ENCODE measurements around the gene CARF. TPM values are rescaled to one million over a fixed set of nuclear protein-coding genes. Genes with fewer than 3 reads are reported as not detected.

CARF gene
- total and polyA plus RNA-seq, 2 of the 13 experiments (the other 11 are each of a cell fraction or from before 2014, with no cell fraction given), result 3.0 to 5.4 TPM

DNA sequence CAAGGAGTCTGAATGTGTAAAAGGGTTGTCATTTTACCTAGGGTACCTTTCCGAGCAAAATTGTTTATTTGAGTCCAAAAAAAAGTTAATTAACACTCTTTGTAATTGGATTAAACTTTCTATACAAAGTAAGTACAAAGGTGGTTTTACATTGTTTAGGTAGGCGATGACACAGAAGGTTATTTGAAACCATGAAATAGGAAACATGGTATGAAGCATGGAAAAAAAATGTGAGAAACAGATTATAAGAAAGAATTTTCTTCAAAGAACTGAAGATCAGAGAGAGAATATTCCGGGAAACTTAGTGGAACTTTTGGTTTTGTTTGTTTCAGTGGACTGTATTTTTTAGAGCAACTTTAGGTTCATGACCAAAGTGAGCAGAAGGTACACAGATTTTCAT, 32.7 kb downstream of the CARF start:
- intact Hi-C loops (cut with micrococcal nuclease; ENCODE audit: unreplicated experiment), result no loop called here

DNA sequence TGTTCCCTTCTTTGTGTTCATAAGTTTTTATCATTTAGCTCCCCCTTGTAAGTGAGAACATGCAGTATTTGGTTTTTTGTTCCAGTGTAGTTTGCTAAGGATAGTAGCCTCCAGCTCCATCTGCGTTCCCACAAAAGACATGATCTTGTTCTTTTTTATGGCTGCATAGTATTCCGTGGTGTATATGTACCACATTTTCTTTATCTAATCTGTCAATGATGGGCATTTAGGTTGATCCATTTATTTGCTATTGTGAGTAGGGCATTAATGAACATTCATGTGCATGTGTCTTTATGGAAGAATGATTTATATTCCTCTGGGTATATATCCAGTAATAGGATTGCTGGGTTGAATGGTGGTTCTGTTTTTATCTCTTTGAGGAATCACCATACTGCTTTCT, 33.4 kb downstream of the CARF start:
- H3K4me1 ChIP-seq (ENCODE audit: insufficient read depth, low read length), result no peaks in the 10 kb centered on the region
- H3K27me3 ChIP-seq (ENCODE audit: control insufficient read depth in 1 of 2, insufficient read depth in 2 of 2, low read length in 2 of 2), result no peaks in the 10 kb centered on the region
- H3K27ac ChIP-seq (ENCODE audit: extremely low read length, insufficient read depth, low read length), result no peak overlapping the region
- H3K9ac ChIP-seq (ENCODE audit: insufficient read depth, low read depth, low read length), result no peak overlapping the region
- no peaks in the 10 kb centered on the region for H3K79me2 ChIP-seq (ENCODE audit: insufficient read depth, low read length)
- no peak for FAIRE-seq
- no peaks in the 10 kb centered on the region for H3K36me3 ChIP-seq (replicated peaks in 1 of 2; ENCODE audit: control insufficient read depth in 1 of 2, insufficient read depth in 2 of 2, low read length in 2 of 2)
- BruUV-seq (replicated peaks), result no TSS peak
- ATAC-seq, result no peak
- ChIA-PET CTCF (ENCODE audit: low intra/inter-chr PET ratio, low total read pairs) (no interaction called here), POLR2A (no interaction called here)
- H3K4me2 ChIP-seq (ENCODE audit: low read depth, low read length), result no peak overlapping the region
- no peak overlapping the region for H2AFZ ChIP-seq (ENCODE audit: low read length)
- H4K20me1 ChIP-seq (ENCODE audit: insufficient read depth, low read length), result no peaks in the 10 kb centered on the region
- intact Hi-C loops (cut with micrococcal nuclease; ENCODE audit: unreplicated experiment) (no loop called here), in situ Hi-C loops (cut with HindIII; ENCODE audit: extremely low pct_ligation_motif_present, low pct_unique_long_range_greater_than_20kb) (no loop called here)
- H3K4me3 ChIP-seq (replicated peaks in 1 of 3; ENCODE audit: insufficient read depth in 1 of 3, low read depth in 2 of 3, low read length in 3 of 3), result no peak overlapping the region
- DNase-seq (ENCODE audit: low spot score), result no peak
- H3K9me3 ChIP-seq (ENCODE audit: low read length), result peaks cover 11% of the 10 kb centered on the region
- TF ChIP-seq PRPF4 (IDR thresholded peaks at IDR 0.05; ENCODE audit: low read depth, low read length, poor library complexity, severe bottlenecking) (no peak), RORA (CRISPR knock-in tag; IDR thresholded peaks at IDR 0.05) (no peak), ZNF607 (CRISPR knock-in tag; IDR thresholded peaks at IDR 0.05; ENCODE audit: borderline replicate concordance) (no peak), BRD4 (CRISPR knock-in tag; IDR thresholded peaks at IDR 0.05) (no peak), DPF2 (CRISPR knock-in tag; IDR thresholded peaks at IDR 0.05; ENCODE audit: borderline replicate concordance, low read depth) (no peak), WIZ (CRISPR knock-in tag; IDR thresholded peaks at IDR 0.05) (no peak), ZNF614 (CRISPR knock-in tag; IDR thresholded peaks at IDR 0.05; ENCODE audit: borderline replicate concordance) (no peak), RNF2 (conservative IDR thresholded peaks at IDR 0.05; ENCODE audit: low read depth) (no peak), RBM39 (IDR thresholded peaks at IDR 0.05; ENCODE audit: low read depth, low read length, poor library complexity, severe bottlenecking) (no peak)
- TF ChIP-seq, protein P1, sequence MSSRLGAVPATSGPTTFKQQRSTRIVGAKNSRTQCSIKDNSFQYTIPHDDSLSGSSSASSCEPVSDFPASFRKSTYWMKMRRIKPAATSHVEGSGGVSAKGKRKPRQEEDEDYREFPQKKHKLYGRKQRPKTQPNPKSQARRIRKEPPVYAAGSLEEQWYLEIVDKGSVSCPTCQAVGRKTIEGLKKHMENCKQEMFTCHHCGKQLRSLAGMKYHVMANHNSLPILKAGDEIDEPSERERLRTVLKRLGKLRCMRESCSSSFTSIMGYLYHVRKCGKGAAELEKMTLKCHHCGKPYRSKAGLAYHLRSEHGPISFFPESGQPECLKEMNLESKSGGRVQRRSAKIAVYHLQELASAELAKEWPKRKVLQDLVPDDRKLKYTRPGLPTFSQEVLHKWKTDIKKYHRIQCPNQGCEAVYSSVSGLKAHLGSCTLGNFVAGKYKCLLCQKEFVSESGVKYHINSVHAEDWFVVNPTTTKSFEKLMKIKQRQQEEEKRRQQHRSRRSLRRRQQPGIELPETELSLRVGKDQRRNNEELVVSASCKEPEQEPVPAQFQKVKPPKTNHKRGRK (CRISPR knock-in tag; IDR thresholded peaks at IDR 0.05), result no peak
- TF ChIP-seq, protein P2, sequence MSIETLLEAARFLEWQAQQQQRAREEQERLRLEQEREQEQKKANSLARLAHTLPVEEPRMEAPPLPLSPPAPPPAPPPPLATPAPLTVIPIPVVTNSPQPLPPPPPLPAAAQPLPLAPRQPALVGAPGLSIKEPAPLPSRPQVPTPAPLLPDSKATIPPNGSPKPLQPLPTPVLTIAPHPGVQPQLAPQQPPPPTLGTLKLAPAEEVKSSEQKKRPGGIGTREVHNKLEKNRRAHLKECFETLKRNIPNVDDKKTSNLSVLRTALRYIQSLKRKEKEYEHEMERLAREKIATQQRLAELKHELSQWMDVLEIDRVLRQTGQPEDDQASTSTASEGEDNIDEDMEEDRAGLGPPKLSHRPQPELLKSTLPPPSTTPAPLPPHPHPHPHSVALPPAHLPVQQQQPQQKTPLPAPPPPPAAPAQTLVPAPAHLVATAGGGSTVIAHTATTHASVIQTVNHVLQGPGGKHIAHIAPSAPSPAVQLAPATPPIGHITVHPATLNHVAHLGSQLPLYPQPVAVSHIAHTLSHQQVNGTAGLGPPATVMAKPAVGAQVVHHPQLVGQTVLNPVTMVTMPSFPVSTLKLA (IDR thresholded peaks at IDR 0.05), result no peak
- 96% methylated on average over 2 of the region's 2 CpGs for WGBS (ENCODE audit: low lambda C conversion rate)

More for the DNA sequence above, 32.7 kb downstream of the CARF start:
- H3K4me1 ChIP-seq (ENCODE audit: insufficient read depth, low read length), result no peaks in the 10 kb centered on the region
- DNase-seq (ENCODE audit: low spot score) (no peak), ATAC-seq (no peak), FAIRE-seq (no peak)
- no peak overlapping the region for H2AFZ ChIP-seq (ENCODE audit: low read length)
- no peaks in the 10 kb centered on the region for H4K20me1 ChIP-seq (ENCODE audit: insufficient read depth, low read length)
- H3K4me3 ChIP-seq (replicated peaks in 1 of 3; ENCODE audit: insufficient read depth in 1 of 3, low read depth in 2 of 3, low read length in 3 of 3), result no peak overlapping the region
- WGBS (ENCODE audit: low lambda C conversion rate), result 73% methylated on average over 3 of the region's 3 CpGs
- H3K27me3 ChIP-seq (ENCODE audit: control insufficient read depth in 1 of 2, insufficient read depth in 2 of 2, low read length in 2 of 2), result no peaks in the 10 kb centered on the region
- H3K9me3 ChIP-seq (ENCODE audit: low read length), result peaks cover 11% of the 10 kb centered on the region
- no TSS peak for BruUV-seq (replicated peaks)
- in situ Hi-C loops (cut with HindIII; ENCODE audit: extremely low pct_ligation_motif_present, low pct_unique_long_range_greater_than_20kb), result no loop called here
- H3K36me3 ChIP-seq (replicated peaks in 1 of 2; ENCODE audit: control insufficient read depth in 1 of 2, insufficient read depth in 2 of 2, low read length in 2 of 2), result no peaks in the 10 kb centered on the region
- ChIA-PET POLR2A (no interaction called here), CTCF (ENCODE audit: low intra/inter-chr PET ratio, low total read pairs) (no interaction called here)
- H3K27ac ChIP-seq (ENCODE audit: extremely low read length, insufficient read depth, low read length), result no peak overlapping the region
- TF ChIP-seq SMAD1 (CRISPR knock-in tag; IDR thresholded peaks at IDR 0.05; ENCODE audit: borderline replicate concordance, low read depth) (no peak), TRIM24 (CRISPR knock-in tag; IDR thresholded peaks at IDR 0.05) (no peak), SNRNP70 (IDR thresholded peaks at IDR 0.05; ENCODE audit: low read depth, low read length) (no peak), SUZ12 (IDR thresholded peaks at IDR 0.05; ENCODE audit: low read depth, low read length) (no peak), MEIS1 (CRISPR knock-in tag; IDR thresholded peaks at IDR 0.05; ENCODE audit: borderline replicate concordance) (no peak)
- TF ChIP-seq, protein P3, sequence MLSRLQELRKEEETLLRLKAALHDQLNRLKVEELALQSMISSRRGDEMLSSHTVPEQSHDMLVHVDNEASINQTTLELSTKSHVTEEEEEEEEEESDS (CRISPR knock-in tag; IDR thresholded peaks at IDR 0.05; ENCODE audit: borderline replicate concordance), result no peak
- no peak overlapping the region for H3K4me2 ChIP-seq (ENCODE audit: low read depth, low read length)
- H3K79me2 ChIP-seq (ENCODE audit: insufficient read depth, low read length), result no peaks in the 10 kb centered on the region
- no peak overlapping the region for H3K9ac ChIP-seq (ENCODE audit: insufficient read depth, low read depth, low read length)

Data from HepG2 (cell line).